ENCODE data around the gene DCAF7. TPM values are rescaled to one million over a fixed set of nuclear protein-coding genes. Genes with fewer than 3 reads are reported as not detected.

DCAF7 gene
- total and polyA plus RNA-seq, 4 donors = 41.9 to 122 (median 80.2) TPM

- Histone ChIP-seq H3K9me3 (ENCODE audit: control insufficient read depth, insufficient read depth, low read length) (no peaks in the 10 kb centered on the region), H3K27ac (ENCODE audit: low read depth, low read length) (no peak overlapping the region), H3K27me3 (ENCODE audit: control insufficient read depth, insufficient read depth, low read length) (peaks cover 6% of the 10 kb centered on the region), H3K4me1 (ENCODE audit: control insufficient read depth, insufficient read depth, low read length) (peaks cover 5% of the 10 kb centered on the region), H3K36me3 (ENCODE audit: control insufficient read depth, insufficient read depth, low read length) (no peaks in the 10 kb centered on the region), H3K4me3 (ENCODE audit: low read depth, low read length) (no peak overlapping the region)
- 53% methylated on average over 15 of the region's 15 CpGs for WGBS (ENCODE audit: insufficient coverage)
- DNase-seq (ENCODE audit: low read depth in 4 of 6, low spot score in 6 of 6) = no peak
These were observed 7.1 kb upstream of the DCAF7 start for GRCh38 chr17:63542942-63543821.

GRCh38 chr17:63543822-63544420 lies 6.4 kb upstream of the DCAF7 start:
- H3K4me1 ChIP-seq (ENCODE audit: control insufficient read depth, insufficient read depth, low read length) = no peaks in the 10 kb centered on the region
- H3K27me3 ChIP-seq (ENCODE audit: control insufficient read depth, insufficient read depth, low read length) = no peaks in the 10 kb centered on the region
- DNase-seq (ENCODE audit: low read depth in 4 of 6, low spot score in 6 of 6) = no peak
- no peak overlapping the region for H3K4me3 ChIP-seq (ENCODE audit: low read depth, low read length)
- H3K36me3 ChIP-seq (ENCODE audit: control insufficient read depth, insufficient read depth, low read length) = no peaks in the 10 kb centered on the region
- no peak overlapping the region for H3K27ac ChIP-seq (ENCODE audit: low read depth, low read length)
- H3K9me3 ChIP-seq (ENCODE audit: control insufficient read depth, insufficient read depth, low read length) = no peaks in the 10 kb centered on the region

- Histone ChIP-seq H3K36me3 (ENCODE audit: control insufficient read depth, insufficient read depth, low read length) (no peaks in the 10 kb centered on the region), H3K9me3 (ENCODE audit: control insufficient read depth, insufficient read depth, low read length) (no peaks in the 10 kb centered on the region), H3K27ac (ENCODE audit: low read depth, low read length) (no peak overlapping the region), H3K4me3 (ENCODE audit: low read depth, low read length) (no peak overlapping the region), H3K4me1 (ENCODE audit: control insufficient read depth, insufficient read depth, low read length) (peaks cover 5% of the 10 kb centered on the region), H3K27me3 (ENCODE audit: control insufficient read depth, insufficient read depth, low read length) (no peaks in the 10 kb centered on the region)
- WGBS (ENCODE audit: insufficient coverage) = 88% methylated on average over 13 of the region's 13 CpGs
- no peak for DNase-seq (ENCODE audit: low read depth in 4 of 6, low spot score in 6 of 6)
These were observed 5.6 kb upstream of the DCAF7 start for GRCh38 chr17:63544467-63545301.

GRCh38 chr17:63546308-63547082 lies 3.8 kb upstream of the DCAF7 start:
- Histone ChIP-seq H3K9me3 (ENCODE audit: control insufficient read depth, insufficient read depth, low read length) (no peaks in the 10 kb centered on the region), H3K4me3 (ENCODE audit: low read depth, low read length) (no peak overlapping the region), H3K27me3 (ENCODE audit: control insufficient read depth, insufficient read depth, low read length) (no peaks in the 10 kb centered on the region), H3K36me3 (ENCODE audit: control insufficient read depth, insufficient read depth, low read length) (peaks cover 4% of the 10 kb centered on the region), H3K4me1 (ENCODE audit: control insufficient read depth, insufficient read depth, low read length) (peaks cover 8% of the 10 kb centered on the region), H3K27ac (ENCODE audit: low read depth, low read length) (no peak overlapping the region)
- no peak for DNase-seq (ENCODE audit: low read depth in 4 of 6, low spot score in 6 of 6)
- WGBS (ENCODE audit: insufficient coverage) = 70% methylated on average over 3 of the region's 9 CpGs

- no peak for DNase-seq (ENCODE audit: low read depth in 4 of 6, low spot score in 6 of 6)
- peaks cover 4% of the 10 kb centered on the region for H3K36me3 ChIP-seq (ENCODE audit: control insufficient read depth, insufficient read depth, low read length)
- 100% methylated on average over 1 of the region's 5 CpGs for WGBS (ENCODE audit: insufficient coverage)
- H3K4me3 ChIP-seq (ENCODE audit: low read depth, low read length) = no peak overlapping the region
- no peaks in the 10 kb centered on the region for H3K27me3 ChIP-seq (ENCODE audit: control insufficient read depth, insufficient read depth, low read length)
- no peaks in the 10 kb centered on the region for H3K9me3 ChIP-seq (ENCODE audit: control insufficient read depth, insufficient read depth, low read length)
- H3K4me1 ChIP-seq (ENCODE audit: control insufficient read depth, insufficient read depth, low read length) = peaks cover 13% of the 10 kb centered on the region
- H3K27ac ChIP-seq (ENCODE audit: low read depth, low read length) = no peak overlapping the region
These were observed 3.2 kb upstream of the DCAF7 start for GRCh38 chr17:63547083-63547523.

- Histone ChIP-seq H3K4me3 (ENCODE audit: low read depth, low read length) (peak overlapping the region; percentile 79), H3K27me3 (ENCODE audit: control insufficient read depth, insufficient read depth, low read length) (no peaks in the 10 kb centered on the region), H3K36me3 (ENCODE audit: control insufficient read depth, insufficient read depth, low read length) (peaks cover 4% of the 10 kb centered on the region), H3K4me1 (ENCODE audit: control insufficient read depth, insufficient read depth, low read length) (peaks cover 20% of the 10 kb centered on the region), H3K9me3 (ENCODE audit: control insufficient read depth, insufficient read depth, low read length) (no peaks in the 10 kb centered on the region), H3K27ac (ENCODE audit: low read depth, low read length) (peak overlapping the region; percentile 92)
- DNase-seq (ENCODE audit: low read depth in 4 of 6, low spot score in 6 of 6) = peak in 1 of 6 donors; percentile 7
- WGBS (ENCODE audit: insufficient coverage) = 4% methylated on average over 15 of the region's 18 CpGs
These were observed 860 bp upstream of the DCAF7 start for GRCh38 chr17:63549289-63549945.

GRCh38 chr17:63550817-63551639 lies 751 bp downstream of the DCAF7 start:
- H3K4me1 ChIP-seq (ENCODE audit: control insufficient read depth, insufficient read depth, low read length) = peaks cover 23% of the 10 kb centered on the region
- H3K27ac ChIP-seq (ENCODE audit: low read depth, low read length) = peak overlapping the region; percentile 92
- H3K27me3 ChIP-seq (ENCODE audit: control insufficient read depth, insufficient read depth, low read length) = no peaks in the 10 kb centered on the region
- peak overlapping the region; percentile 79 for H3K4me3 ChIP-seq (ENCODE audit: low read depth, low read length)
- WGBS (ENCODE audit: insufficient coverage) = 0% methylated on average over 18 of the region's 32 CpGs
- H3K9me3 ChIP-seq (ENCODE audit: control insufficient read depth, insufficient read depth, low read length) = no peaks in the 10 kb centered on the region
- DNase-seq (ENCODE audit: low read depth in 4 of 6, low spot score in 6 of 6) = peak in 5 of 6 donors; percentile 22 to 86 (median 44)
- peaks cover 4% of the 10 kb centered on the region for H3K36me3 ChIP-seq (ENCODE audit: control insufficient read depth, insufficient read depth, low read length)

GRCh38 chr17:63552211-63552610 lies 1.9 kb downstream of the DCAF7 start:
- Histone ChIP-seq H3K9me3 (ENCODE audit: control insufficient read depth, insufficient read depth, low read length) (no peaks in the 10 kb centered on the region), H3K27me3 (ENCODE audit: control insufficient read depth, insufficient read depth, low read length) (no peaks in the 10 kb centered on the region), H3K36me3 (ENCODE audit: control insufficient read depth, insufficient read depth, low read length) (peaks cover 4% of the 10 kb centered on the region), H3K4me1 (ENCODE audit: control insufficient read depth, insufficient read depth, low read length) (peaks cover 23% of the 10 kb centered on the region), H3K4me3 (ENCODE audit: low read depth, low read length) (peak overlapping the region; percentile 79), H3K27ac (ENCODE audit: low read depth, low read length) (no peak overlapping the region)
- no peak for DNase-seq (ENCODE audit: low read depth in 4 of 6, low spot score in 6 of 6)
- 44% methylated on average over 3 of the region's 6 CpGs for WGBS (ENCODE audit: insufficient coverage)

All from spinal cord (tissue), 10 donors.